ENCODE measurements around the gene HSCB.
A peak's percentile ranks its signal among the peaks of the same experiment; 100 is the strongest.
"Not testable (repeated sequence)": the region's sequence is repeated elsewhere in the genome, so short reads cannot be mapped to it uniquely, and the experiment has no call there.

The HSCB gene, protein sequence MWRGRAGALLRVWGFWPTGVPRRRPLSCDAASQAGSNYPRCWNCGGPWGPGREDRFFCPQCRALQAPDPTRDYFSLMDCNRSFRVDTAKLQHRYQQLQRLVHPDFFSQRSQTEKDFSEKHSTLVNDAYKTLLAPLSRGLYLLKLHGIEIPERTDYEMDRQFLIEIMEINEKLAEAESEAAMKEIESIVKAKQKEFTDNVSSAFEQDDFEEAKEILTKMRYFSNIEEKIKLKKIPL

DNA sequence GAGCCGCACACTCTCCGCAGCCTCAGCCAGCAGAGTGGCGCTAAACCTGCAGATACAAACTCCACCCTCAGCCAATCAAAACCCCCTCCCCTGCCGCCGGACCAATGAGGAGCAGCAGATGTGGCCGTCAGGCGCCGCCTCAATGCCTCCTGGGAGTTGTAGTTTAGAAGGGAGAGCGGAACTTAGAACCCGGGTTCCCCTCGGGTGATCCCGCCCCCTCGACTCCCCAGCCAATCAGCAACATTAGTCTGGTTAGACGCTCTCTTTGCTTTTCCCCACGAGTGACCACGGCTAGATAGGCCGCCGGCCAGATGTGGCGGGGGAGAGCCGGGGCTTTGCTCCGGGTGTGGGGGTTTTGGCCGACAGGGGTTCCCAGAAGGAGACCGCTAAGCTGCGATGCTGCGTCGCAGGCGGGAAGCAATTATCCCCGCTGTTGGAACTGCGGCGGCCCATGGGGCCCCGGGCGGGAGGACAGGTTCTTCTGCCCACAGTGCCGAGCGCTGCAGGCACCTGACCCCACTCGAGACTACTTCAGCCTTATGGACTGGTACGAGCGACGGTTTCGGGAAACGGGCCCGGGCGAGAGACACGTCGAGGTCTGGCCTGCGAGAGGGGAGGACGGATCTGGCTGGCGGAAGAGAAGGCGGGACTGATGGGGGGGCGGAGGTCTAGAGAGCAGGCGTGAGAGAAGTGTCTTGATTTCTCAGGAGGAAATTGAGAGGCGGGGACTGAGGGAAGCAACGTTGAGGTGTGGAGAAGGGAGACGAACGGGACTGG lies at the start of gene HSCB, which contains the start of gene CHEK2:
HSCB (plus strand) TSS at position 255 of the 777 bp plus-strand sequence; CDS start at position 312, 57 bp downstream.
CHEK2 (minus strand) TSS at position 36 of the 777 bp plus-strand sequence. CDS start 7,099 bp downstream, outside the sequence.
- DNase-seq, result peak; percentile 98

DNA sequence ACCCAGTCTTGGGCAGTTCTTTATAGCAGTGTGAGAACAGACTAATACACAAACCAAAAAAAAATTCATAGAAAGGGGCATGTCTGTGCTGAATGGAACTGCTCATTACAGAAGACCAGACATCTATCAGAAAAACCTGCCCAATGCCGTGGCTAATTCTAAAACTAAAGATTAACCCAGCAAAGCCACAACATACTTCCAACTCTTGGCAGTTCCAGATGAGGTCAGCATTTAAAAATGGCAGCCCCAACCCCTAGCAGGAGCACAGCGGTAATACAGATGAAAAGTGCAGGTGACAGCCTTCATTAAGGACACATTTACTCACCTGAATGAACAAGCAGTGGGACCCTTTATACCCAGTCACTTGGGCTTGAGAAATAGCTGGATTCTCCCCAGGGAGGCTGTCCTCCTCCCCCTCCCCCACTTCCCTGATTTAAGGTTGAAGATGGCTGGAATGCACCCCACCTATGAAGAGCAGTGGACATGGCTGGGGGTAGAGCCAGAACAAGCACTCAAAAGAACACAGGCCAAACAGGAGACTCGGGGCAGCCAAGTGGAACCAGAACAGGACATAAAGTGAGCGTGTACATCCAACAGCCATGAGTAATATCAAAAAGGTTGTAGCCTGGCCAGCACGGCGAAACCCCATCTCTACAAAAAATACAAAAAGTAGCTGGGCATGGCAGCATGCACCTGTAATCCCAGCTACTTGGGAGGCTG lies 48.6 kb upstream of the HSCB start:
- not testable (repeated sequence) for DNase-seq

DNA sequence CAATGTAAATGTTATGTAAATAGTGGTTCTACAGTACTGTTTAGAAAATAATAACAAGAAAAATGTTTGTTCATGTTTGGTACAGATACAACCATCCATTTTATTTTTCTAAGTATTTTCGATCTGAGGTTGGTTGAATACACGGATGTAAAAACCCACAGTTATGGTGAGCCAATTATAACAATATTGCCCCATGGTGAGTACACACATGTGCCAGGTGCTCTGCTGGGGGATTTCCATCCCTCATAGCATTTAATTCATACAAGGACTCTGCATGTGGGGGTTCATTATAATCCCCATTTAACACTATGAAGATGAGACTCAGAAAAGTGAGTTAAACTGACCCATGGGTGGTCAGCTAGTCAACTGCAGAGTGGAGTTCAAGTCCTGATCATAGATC lies 38.9 kb upstream of the HSCB start:
- DNase-seq, result no peak

DNA sequence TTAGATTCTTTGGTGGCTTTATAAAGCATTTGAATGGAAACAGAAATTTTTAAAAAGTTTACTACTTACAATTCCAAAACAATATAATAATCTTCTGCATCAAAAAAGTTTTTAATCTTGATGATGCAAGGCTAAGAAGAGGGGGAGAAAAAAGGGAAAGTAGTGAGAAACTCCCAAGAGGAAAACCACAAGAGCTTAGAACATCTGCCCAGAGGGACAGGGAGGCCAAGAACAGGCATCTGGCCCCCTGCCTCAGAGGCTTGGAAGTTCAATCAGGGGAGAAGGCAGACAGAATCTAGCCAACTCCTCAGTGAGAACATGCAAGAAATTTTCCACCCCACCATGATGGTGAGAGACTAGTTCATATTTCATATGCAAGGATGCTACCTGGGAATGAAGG lies 38.4 kb upstream of the HSCB start:
- no peak for DNase-seq

DNA sequence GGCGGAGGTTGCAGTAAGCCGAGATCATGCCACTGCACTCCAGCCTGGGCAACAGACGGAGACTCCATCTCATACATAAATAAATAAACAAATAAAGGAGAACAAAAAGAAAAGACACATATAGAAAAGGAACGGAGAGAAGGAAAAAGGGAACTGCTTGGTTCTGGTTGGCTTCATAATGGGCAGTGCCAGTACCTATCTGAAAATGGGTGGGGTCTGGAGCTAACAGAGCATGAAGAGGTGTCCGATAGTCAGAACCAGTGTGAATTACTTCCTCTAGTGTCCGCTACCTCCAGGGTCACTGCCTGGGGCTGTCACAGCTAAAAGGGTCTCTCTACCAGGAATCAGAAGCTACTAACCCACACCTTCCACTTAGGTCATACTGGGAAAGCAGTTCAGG lies 35.0 kb upstream of the HSCB start:
- DNase-seq, result no peak

DNA sequence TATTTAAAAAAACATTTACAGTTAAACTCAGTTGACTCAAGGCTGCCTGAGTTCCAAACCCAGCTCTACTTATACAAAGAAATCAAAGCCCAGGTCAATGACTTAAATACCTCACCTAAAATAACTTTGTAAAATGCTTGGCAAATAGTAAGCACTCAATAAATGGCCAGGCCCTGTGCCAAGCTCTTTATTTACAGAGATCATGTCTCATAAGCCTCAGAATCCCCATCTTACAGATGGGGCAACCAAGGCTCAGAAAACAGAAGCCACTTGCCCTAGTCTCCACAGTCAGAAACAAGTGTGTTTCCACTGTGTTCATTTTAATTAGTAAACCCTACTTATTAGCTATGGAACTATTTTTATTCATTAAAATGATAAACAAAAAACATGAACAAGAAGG lies 31.7 kb upstream of the HSCB start:
- DNase-seq, result no peak

DNA sequence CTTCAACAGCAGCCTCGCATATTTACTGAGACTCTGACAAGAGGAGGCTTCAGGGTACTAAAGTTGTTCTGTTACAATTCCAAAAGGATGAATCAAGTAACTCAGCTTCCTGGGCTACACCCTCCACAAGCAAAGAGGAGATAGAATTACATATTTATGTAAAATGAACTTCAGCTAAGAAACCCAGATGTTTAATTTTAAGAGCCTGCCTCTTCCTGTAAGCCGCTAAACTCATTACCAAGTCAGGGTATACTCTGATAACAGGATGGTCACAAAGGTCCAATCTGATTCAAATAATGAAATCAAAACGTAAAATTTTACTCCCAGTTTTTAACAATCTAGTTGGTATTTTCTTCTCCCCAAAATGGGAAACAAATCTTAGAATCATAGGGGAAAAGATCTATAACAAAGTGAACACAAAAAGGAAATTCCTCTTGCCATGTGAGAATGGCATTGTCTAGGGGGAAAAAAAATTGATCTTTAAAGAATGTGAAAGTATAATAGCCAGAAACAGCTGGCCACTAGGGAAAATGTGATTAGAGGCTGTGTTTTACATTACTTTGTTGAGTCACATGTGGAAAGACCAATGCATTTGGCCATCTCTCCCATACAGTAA lies 31.2 kb upstream of the HSCB start:
- no peak for DNase-seq

DNA sequence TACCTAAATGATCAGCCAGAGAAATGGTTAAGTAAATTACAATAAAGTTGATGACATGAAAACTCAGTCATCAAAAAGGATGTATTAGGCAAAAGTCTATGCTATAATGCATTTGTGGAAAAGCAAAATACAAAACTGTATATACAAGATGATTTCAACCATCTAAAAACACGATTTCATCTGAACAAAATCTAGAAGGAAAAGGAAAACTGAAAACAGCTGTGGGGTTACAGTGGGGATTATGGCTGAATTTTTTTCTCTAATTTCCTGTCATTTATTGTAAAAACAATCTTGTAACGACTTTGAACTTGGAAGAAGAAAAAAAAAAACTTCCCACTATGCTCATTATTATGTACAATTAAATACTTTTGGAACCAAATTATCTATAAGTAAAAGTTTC lies 30.5 kb upstream of the HSCB start:
- DNase-seq, result no peak

DNA sequence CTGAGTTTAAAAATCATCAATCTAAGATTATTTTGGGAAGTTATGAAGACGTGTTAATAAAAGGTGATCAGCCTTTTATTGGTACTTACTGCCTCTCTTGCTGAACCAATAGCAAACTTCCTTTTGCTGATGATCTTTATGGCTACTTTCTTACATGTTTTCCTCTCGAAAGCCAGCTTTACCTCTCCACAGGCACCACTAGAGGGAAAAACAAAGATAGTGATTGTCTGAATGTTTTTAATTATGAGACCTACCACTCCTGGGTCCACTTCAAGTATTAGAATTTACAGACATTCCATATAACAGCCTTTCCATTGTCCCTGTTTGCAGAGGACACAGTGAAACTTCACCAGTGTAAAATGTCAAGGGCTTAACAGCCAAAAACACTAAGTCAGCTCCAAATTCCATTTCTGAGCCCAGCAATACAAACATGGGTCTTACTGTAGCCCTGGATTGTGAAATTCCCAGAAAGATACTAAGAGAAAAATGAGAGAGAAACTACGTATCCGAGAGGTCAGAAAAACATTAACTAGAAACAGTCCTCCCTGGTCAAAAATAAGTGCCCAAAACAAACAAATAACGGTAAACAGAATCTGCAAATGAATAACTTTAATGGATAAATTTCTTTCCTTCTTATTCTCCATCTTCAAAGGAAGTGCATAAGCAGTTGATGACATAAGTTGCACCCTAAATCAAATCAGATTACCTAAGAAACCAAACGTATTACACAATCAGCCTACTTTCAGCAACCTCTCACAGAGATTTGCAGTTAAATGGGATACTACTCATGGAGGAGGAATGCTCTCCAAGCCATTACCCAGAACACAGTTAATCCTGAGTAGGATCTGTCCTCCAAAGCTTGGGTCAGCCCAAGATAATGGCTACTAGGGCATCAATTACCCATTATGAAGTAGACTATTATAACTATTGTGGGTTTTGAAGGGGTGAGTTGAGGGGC lies 29.7 kb upstream of the HSCB start:
- no peak for DNase-seq

DNA sequence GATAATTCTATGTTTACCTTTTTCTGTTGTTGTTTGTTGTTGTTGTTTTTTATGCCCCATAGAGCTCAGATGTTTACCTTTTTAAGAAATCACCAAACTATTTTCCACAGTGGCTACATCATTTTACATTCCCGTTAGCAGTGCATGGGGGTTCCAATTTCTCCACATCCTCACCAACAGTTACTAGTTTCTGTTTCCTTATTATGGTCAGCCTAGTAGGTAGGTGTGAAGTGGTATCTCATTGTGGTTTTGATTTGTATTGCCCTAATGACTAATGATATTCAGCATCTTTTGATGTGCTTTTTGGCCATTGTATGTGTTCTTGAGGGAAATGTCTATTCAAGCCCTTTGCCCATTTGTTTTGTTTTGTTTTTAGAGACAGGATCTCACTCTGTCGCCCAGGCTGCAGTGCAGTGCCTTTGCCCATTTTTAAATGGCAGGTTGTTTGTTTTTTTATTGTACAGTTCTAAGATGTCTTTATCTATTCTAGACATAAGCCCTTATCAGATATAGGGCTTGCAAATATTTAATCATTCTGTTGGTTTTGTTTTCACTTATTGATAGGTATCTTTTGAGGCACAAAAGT lies 27.7 kb upstream of the HSCB start:
- DNase-seq, result no peak

DNA sequence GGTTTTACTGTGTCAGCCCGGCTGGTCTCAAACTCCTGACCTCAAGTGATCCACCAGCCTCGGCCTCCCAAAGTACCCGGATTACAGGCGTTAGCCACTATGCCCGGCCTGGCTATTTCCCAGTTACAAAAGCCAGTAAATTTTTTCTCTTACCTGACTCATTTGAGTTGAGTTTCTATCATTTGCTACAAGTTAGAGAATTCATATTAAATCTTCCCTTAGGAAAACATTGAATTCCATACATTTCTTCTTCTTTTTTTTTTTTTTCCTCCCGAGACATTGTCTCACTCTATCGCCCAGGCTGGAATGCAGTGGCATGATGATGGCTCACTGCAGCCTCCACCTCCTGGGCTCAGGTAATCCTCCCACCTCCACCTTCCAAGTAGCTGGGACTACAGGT lies 26.2 kb upstream of the HSCB start:
- DNase-seq, result no peak

DNA sequence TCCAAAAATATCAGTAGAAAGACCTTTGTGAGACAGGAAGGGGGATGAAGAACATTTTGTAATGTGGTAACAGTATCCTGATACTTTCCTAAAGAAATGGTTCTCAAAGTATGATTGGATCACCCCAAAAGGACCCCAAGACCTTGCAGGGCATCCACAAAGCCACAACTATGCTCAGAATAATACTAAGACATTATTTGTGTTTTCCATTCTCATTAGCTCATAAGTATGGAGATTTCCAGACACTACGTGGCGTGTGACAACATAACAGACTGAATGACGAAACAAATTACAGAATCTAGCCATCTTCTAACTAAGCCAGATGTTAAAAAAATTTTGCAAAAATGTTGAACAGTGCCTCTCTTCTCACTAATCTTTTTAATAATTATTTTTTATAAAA lies 25.2 kb upstream of the HSCB start:
- no peak for DNase-seq

DNA sequence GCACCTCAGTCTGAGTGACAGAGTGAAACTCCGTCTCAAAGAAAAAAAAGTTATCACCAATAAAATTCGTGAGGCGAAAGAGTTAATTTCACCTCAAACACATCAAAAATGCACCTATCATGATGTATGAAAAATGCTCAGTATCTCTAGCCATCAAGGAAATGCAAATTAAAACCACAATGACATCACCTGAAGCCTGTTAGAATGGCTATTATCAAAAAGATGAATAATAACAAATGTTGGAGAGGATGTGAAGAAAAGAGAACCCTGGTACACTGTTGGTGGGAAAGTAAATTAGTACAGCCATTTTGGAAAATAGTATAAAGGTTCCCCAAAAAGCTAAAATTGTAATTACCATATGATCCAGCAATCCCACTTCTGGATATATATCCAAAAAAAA lies 23.8 kb upstream of the HSCB start:
- DNase-seq, result no peak

DNA sequence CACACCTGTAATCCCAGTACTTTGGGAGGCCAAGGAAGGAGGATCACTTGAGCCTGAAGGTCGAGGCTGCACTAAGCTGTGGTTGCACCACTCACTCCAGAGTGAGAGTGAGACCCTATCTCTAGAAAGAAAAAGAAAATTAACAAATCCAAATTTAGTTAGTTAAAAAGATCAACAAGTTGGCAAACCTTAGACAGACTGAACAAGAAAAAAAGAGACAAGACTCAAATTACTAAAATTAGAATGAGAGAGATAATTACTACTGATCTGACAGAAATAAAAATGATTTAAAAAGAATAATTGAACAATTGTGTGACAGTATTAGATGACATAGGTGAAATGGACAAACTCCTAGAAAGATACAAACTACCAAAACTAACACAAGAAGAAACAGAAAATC lies 13.8 kb upstream of the HSCB start:
- no peak for DNase-seq

DNA sequence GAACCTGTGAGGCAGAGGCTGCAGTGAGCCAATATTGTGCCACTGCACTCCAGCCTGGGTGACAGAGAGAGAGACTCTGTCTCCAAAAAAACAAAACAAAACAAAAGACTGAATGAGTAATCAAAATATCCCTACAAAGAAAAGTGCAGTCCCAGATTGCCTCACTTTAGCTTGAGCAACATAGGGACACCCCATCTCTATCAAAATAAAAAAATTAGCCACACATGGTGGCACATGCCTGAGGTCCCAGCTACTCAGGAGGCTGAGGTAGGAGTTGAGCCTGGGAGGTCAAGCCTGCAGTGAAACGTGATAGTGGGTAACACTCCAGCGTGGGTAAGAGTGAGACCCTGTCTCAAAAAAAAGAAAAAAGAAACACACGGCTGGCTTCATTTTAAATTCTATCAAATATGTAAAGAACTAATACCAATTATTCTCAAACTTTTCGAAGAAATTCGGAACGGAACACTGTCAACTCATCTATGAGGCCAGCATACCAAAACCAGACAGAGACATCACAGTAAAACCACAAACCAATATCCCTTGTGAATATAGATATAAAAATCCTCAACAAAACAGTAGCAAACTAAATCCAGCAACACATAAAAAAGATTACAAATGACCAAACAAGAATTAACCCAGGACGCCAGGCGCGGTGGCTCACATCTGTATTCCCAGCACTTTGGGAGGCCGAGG lies 13.1 kb upstream of the HSCB start:
- DNase-seq, result no peak

DNA sequence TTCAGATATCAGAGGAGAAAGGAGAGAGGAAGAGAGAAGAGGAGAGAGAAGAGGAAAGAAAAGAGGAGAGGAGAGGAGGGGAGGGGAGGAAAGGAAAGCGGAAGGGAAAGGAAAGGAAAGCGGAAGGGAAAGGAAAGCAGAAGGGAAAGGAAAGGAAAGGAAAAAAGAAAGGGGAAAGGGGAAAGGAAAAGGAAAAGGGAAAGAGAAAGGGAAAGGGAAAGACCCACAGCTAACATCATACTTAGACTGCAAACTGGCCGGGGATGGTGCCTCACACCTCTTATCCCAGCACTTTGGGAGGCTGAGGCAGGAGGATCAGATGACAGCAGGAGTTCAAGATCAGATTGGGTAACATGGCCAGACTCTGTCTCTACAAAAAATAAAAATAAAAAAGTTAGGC lies 11.7 kb upstream of the HSCB start:
- no peak for DNase-seq

DNA sequence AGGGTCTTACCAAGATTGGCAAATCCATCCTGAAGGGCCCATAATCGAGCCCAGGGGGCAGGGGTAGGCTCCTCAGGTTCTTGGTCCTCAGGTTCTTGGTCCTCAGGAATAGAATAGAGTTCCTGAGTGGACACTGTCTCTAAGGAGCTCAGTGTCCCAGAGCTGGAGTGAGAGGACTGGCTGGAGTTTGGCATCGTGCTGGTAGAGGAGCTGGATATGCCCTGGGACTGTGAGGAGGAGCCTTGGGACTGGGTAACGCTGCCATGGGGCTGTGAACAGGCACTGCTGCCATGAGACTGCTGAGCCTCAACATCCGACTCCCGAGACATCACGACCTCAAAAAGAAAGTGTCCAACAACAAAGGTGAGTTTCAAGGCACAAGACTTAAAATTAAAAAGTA lies 7.4 kb upstream of the HSCB start:
- DNase-seq, result no peak

DNA sequence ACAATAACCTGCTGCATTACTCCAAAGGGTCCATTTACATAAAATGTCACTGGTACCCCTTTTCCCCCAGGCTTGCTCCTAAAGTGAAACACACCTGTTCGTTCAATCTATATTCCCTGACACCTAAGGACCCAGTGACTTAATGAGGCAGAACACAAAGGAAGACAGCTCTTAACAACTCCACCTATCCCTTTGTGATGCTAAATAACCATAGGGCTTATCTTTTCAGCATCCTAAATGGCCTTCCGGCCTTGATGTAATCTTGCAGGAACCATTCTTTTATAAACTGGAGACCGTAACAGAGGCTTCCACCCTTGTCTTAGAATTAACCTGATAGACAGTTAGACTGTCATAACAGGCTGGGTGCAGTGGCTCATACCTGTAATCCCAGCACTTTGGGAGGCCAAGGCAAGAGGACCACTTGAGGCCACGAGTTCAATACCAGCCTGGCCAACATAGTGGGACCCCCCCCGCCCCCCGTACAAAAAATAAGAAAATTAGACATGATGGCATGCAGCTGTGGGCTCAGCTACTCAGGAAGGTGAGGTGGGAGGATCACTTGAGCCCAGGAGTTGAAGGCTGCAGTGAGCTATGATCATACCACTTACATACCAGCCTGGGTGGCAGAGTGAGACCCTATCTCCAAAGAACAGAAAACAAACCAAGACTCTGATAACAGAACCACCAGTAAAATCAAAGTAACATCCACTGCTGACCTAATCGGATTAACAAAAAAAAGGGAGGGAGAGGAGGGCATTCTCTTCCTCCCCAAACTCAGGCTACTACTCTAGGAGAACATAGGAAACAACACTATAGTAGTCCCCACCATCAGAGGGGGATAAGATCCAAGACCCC lies 5.3 kb upstream of the HSCB start:
- DNase-seq, result no peak

DNA sequence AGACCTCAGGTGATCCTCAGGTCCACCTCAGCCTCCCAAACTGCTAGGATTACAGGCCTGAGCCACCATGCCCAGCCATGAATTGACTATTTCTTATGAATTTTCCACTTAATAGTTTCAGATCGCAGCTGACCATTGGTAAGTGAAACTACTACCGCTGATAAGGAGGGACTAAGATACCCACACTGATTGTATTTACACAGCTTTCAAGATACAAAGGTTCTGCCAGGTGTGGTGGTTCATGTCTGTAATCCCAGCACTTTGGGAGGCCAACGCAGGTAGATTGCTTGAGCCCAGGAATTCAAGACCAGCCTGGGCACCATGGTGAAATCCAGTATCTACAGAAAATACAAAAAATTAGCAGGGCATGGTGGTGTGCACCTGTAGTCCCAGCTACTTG lies 4.1 kb upstream of the HSCB start:
- no peak for DNase-seq

DNA sequence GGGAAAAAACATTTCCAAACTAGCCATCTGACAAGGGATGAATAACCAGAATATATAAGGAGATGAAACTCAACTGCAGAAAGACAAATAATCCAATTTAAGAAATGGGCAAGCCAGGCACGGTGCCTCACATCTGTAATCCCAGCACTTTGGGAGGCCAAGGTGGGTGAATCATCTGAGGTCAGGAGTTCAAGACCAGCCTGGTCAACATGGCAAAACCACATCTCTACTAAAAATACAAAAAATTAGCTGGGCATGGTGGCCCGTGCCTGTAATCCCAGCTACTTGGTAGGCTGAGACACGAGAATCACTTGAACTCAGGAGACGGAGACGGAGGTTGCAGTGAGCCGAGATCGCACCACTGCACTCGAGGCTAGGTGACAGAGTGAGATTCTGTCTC lies 3.0 kb upstream of the HSCB start:
- DNase-seq, result not testable (repeated sequence)
